ENCODE data around the gene SLC4A2. TPM values are rescaled to one million over a fixed set of nuclear protein-coding genes. Genes with fewer than 3 reads are reported as not detected.

The SLC4A2 gene
- total and polyA plus RNA-seq, 2 of the 8 experiments (the other 6 are each of a cell fraction or from before 2014, with no cell fraction given): 72.6 to 147 TPM

DNA sequence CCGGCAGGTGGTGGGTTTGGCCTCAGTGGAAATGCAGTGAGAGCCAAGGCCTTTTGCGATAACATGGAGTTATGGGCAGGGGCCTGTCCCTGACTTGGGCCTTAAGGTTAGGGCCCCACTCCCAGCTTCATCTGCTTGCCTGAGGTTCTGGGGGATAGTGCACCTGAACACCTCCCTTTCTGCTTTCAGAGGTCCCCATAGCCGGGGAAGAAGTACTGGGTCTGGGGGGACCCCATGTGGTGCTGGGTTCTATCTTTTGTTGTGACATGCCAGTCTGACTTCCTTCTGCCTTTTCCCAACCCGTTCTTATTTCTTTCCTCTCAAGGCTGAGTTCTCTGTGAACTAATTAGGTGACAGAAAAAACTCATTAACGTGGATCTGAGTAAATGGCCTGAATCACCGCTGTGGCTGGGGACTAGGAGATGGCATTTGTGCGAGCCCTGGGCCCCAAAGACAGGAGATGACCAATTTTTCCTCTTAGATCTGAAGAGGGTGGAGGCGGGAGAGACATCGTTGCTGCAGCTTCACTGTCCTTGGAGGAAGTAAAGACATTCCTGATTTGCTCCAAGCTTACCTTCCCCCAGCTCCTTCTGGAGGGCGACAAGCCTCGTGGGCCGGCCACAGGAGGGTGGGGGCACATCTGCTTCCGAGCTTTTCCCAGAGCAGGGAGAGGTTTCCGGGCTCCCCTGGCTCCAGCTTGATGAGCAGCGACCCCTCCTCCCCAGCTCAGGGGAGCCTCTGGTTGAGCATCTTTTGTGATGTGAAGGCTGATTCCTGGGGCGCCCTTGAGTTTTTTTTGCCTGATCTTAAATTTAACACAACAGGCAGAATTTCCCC lies 28.8 kb downstream of the SLC4A2 start:
- Histone ChIP-seq H2BK20ac (ENCODE audit: low read length) (no peak overlapping the region), H4K91ac (replicated peaks; ENCODE audit: insufficient read length, low read length) (no peak overlapping the region), H3K4ac (replicated peaks; ENCODE audit: insufficient read length, low read depth, low read length) (peak overlapping the region; percentile 32), H3K79me1 (ENCODE audit: low read depth, low read length) (peaks cover 7% of the 10 kb centered on the region; the same call in 1 of the 2 replicates), H2BK5ac (ENCODE audit: low read depth, low read length) (no peak overlapping the region), H3K79me2 (ENCODE audit: control insufficient read depth in 1 of 2, insufficient read depth in 2 of 2, low read length in 2 of 2) (peaks cover 6 to 51% of the 10 kb centered on the region in 2 experiments; a peak in 3 of 4 replicates), H3K4me3 (ENCODE audit: extremely low read depth in 1 of 4, insufficient read depth in 2 of 4, low read depth in 3 of 4, low read length in 4 of 4) (peak overlapping the region; percentile 58 to 75 (median 66)), H3K56ac (replicated peaks; ENCODE audit: insufficient read length, low read depth, low read length) (no peak overlapping the region), H3K4me1 (replicated peaks in 1 of 4; ENCODE audit: control insufficient read depth in 3 of 4, insufficient read depth in 4 of 4, low read length in 3 of 4) (peaks cover 6 to 40% (median 23%) of the 10 kb centered on the region in 4 experiments), H2BK120ac (replicated peaks; ENCODE audit: low read depth, low read length) (no peak overlapping the region), H2BK12ac (ENCODE audit: low read depth, low read length) (no peak overlapping the region), H3K27ac (ENCODE audit: low read depth, low read length) (no peak overlapping the region), H3K27me3 (replicated peaks in 1 of 4; ENCODE audit: control insufficient read depth in 3 of 4, extremely low read depth in 1 of 4, insufficient read depth in 3 of 4, low read length in 3 of 4) (peaks cover 0 to 28% (median 14%) of the 10 kb centered on the region in 4 experiments; a peak in 6 of 7 replicates), H3K9me3 (ENCODE audit: insufficient read depth in 2 of 2, low read depth in 1 of 2, low read length in 1 of 2) (no peaks in the 10 kb centered on the region), H3K9ac (replicated peaks in 1 of 4; ENCODE audit: extremely low read depth in 1 of 4, low read depth in 3 of 4, low read length in 3 of 4) (peak overlapping the region in 2 of 4 experiments; percentile 60 to 67; a peak in 4 of 7 replicates), H4K8ac (ENCODE audit: extremely low read depth, insufficient read depth, low read length) (no peak overlapping the region; the same call in 1 of the 2 replicates), H3K14ac (ENCODE audit: insufficient read length) (no peak overlapping the region), H3K23ac (ENCODE audit: insufficient read length) (no peak overlapping the region), H4K5ac (ENCODE audit: insufficient read length, low read depth, low read length) (no peak overlapping the region), H2AK5ac (ENCODE audit: low read depth, low read length) (no peak overlapping the region), H3K36me3 (ENCODE audit: control insufficient read depth in 2 of 4, insufficient read depth in 4 of 4, low read length in 3 of 4) (no peaks in the 10 kb centered on the region), H3K18ac (ENCODE audit: extremely low read depth, low read length) (no peak overlapping the region), H2BK15ac (ENCODE audit: low read length) (0 out of 2 replicates have a peak overlapping the region, but pooled peaks have one; percentile 53), H2AFZ (ENCODE audit: low read length) (no peak overlapping the region), H4K20me1 (replicated peaks in 1 of 2; ENCODE audit: control insufficient read depth in 1 of 2, insufficient read depth in 2 of 2, low read length in 2 of 2) (peaks cover 32 to 47% of the 10 kb centered on the region in 2 experiments), H3K4me2 (ENCODE audit: insufficient read depth in 1 of 2, low read depth in 2 of 2, low read length in 2 of 2) (peak overlapping the region; percentile 73 to 83), H3K23me2 (ENCODE audit: low read depth, low read length) (peaks cover 20% of the 10 kb centered on the region; the same call in 1 of the 2 replicates)
- 13% methylated on average over 16 of the region's 16 CpGs; no CpG with 5 or more reads in 1 of the 2 experiments for WGBS, 2 experiments (ENCODE audit: extremely low coverage in 1 of 2, insufficient coverage in 1 of 2, insufficient read length in 1 of 2, insufficient replicate concordance in 2 of 2, low coverage in 1 of 2, low lambda C conversion rate in 2 of 2, missing lambda C conversion rate in 1 of 2)
- ChIA-PET POLR2A (ENCODE audit: partially characterized antibody) (interaction anchor here (0.6 to 4.9 kb wide), 7 partner anchors 11 to 69 kb away, joined by 3 to 33 read pairs (median 3); partner anchors contain the start of gene ABCB8), CTCF (ENCODE audit: partially characterized antibody) (interaction anchor here (0.8 to 15.1 kb wide), 13 partner anchors 11 to 139 kb away, joined by 3 to 448 read pairs (median 4); partner anchors contain the start of genes ABCB8 and ABCF2)
- FAIRE-seq (no peak), DNase-seq (ENCODE audit: low read depth in 1 of 2, low spot score in 2 of 2) (no peak)
- TF ChIP-seq SIN3A (conservative IDR thresholded peaks at IDR 0.05 in 1 of 2, IDR thresholded peaks at IDR 0.05 in 1 of 2; ENCODE audit: low read depth in 1 of 2, low read length in 2 of 2) (no peak), HDAC6 (IDR thresholded peaks at IDR 0.05; ENCODE audit: low read depth, low read length) (no peak), TAF1 (IDR thresholded peaks at IDR 0.05; ENCODE audit: low read depth, low read length) (no peak), CREB1 (IDR thresholded peaks at IDR 0.05) (no peak), NRF1 (IDR thresholded peaks at IDR 0.05; ENCODE audit: low read depth, low read length) (no peak), RFX5 (IDR thresholded peaks at IDR 0.05; ENCODE audit: borderline replicate concordance, low read depth, low read length) (no peak)

All from H1 (cell line).